ENCODE results near the gene PITPNM3. TPM values are rescaled to one million over a fixed set of nuclear protein-coding genes. Genes with fewer than 3 reads are reported as not detected.

The PITPNM3 gene
- total and polyA plus RNA-seq, 2 of the 13 experiments (the other 11 are each of a cell fraction or from before 2014, with no cell fraction given), result 0.13 to 0.29 TPM

- TF ChIP-seq SOX13 (IDR thresholded peaks at IDR 0.05), result no peak
- no peak for TF ChIP-seq SOX13 (CRISPR knock-in tag; conservative IDR thresholded peaks at IDR 0.05 in 1 of 2, IDR thresholded peaks at IDR 0.05 in 1 of 2)
- no peak for TF ChIP-seq ZNF382 (CRISPR knock-in tag; IDR thresholded peaks at IDR 0.05; ENCODE audit: borderline replicate concordance)
- TF ChIP-seq ZFP36L2 (CRISPR knock-in tag; IDR thresholded peaks at IDR 0.05), result no peak
- 0 out of 2 replicates have a peak, but pooled peaks have one; percentile 54 for TF ChIP-seq ZBTB34 (CRISPR knock-in tag; IDR thresholded peaks at IDR 0.05)
- TF ChIP-seq FOXA3 (CRISPR knock-in tag; IDR thresholded peaks at IDR 0.05), result no peak
- TF ChIP-seq ZNF709 (CRISPR knock-in tag; IDR thresholded peaks at IDR 0.05), result peak; percentile 91
- TF ChIP-seq RAD51 (IDR thresholded peaks at IDR 0.05; ENCODE audit: borderline replicate concordance), result no peak
- TF ChIP-seq ZNF350 (CRISPR knock-in tag; IDR thresholded peaks at IDR 0.05; ENCODE audit: borderline replicate concordance, low read depth), result peak; percentile 70; the same call in 1 of the 2 replicates
- no peak for TF ChIP-seq CENPT (CRISPR knock-in tag; IDR thresholded peaks at IDR 0.05; ENCODE audit: low read depth)
- TF ChIP-seq TRIM22 (IDR thresholded peaks at IDR 0.05), result no peak
- TF ChIP-seq HNF1B (CRISPR knock-in tag; IDR thresholded peaks at IDR 0.05), result peak; percentile 78
- no peak for TF ChIP-seq ZNF646 (CRISPR knock-in tag; IDR thresholded peaks at IDR 0.05)
- no peak for TF ChIP-seq MBNL3 (CRISPR knock-in tag; conservative IDR thresholded peaks at IDR 0.05)
- TF ChIP-seq PATZ1 (CRISPR knock-in tag; IDR thresholded peaks at IDR 0.05), result peak; percentile 84
Observed at GRCh38 chr17:6443692-6444570, 112.4 kb downstream of the PITPNM3 start, which contains the start of gene PIMREG (continued).

All from HepG2 (cell line).